ENCODE measurements around the gene FAM81B. TPM values are rescaled to one million over a fixed set of nuclear protein-coding genes. Genes with fewer than 3 reads are reported as not detected.

FAM81B gene
- total RNA-seq, 1 donor from 2014 or later: 7.6 TPM

Other genes with a start within 250 kb of the FAM81B start
- gene MCTP1, start 106.3 kb upstream of the FAM81B start, total RNA-seq: 38.7 TPM
- 68.7 TPM for gene SKIC3, start 163.6 kb downstream of the FAM81B start, total RNA-seq
- gene ARSK, start 163.7 kb downstream of the FAM81B start, total RNA-seq: 5.6 TPM
- gene GPR150, start 228.7 kb downstream of the FAM81B start, total RNA-seq: 0.18 TPM

Measured in lower lobe of right lung (tissue), 1 donor.